ENCODE data around the gene USP8.
"Not testable (repeated sequence)": the region's sequence is repeated elsewhere in the genome, so short reads cannot be mapped to it uniquely, and the experiment has no call there.

USP8 gene

DNA sequence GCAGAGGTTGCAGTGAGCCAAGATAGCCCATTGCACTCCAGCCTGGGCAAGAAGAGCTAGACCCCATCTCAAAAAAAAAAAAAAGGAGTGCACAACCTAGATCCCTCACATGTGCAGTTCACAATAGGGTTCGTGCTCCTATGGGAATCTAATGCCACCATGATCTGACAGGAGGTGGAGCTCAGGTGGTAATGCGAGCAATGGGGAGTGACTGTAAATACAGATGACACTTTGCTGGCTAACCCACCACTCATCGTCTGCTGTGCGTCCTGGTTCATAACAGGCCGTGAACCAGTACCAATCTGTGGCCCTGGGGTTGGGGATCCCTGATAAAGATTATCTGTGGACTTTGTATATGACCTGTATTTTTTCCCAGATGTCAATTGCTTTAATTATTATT is 16.7 kb downstream of the USP8 start:
- no peak for DNase-seq (ENCODE audit: low read depth in 2 of 2)

DNA sequence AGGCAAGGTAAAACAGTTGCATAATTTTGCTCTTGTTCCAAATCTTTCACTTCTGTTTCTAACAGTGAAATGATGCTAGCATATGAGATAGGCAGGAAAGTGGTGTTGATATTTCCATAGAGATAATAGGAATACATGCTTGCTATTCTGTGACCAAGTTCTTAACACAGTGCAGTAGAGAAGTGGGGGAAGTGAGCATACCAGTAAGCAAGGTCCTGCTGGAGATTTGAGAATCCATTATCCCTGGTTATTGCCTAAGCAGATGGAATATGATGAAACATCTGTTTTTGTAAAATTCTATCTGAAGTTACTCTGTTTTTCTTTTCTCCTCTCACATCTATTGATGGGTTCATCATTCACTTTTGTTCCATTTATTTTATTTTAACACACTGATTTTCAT is 28.7 kb downstream of the USP8 start:
- DNase-seq (ENCODE audit: low read depth in 2 of 2): peak in 1 of 2 experiments; percentile 30

DNA sequence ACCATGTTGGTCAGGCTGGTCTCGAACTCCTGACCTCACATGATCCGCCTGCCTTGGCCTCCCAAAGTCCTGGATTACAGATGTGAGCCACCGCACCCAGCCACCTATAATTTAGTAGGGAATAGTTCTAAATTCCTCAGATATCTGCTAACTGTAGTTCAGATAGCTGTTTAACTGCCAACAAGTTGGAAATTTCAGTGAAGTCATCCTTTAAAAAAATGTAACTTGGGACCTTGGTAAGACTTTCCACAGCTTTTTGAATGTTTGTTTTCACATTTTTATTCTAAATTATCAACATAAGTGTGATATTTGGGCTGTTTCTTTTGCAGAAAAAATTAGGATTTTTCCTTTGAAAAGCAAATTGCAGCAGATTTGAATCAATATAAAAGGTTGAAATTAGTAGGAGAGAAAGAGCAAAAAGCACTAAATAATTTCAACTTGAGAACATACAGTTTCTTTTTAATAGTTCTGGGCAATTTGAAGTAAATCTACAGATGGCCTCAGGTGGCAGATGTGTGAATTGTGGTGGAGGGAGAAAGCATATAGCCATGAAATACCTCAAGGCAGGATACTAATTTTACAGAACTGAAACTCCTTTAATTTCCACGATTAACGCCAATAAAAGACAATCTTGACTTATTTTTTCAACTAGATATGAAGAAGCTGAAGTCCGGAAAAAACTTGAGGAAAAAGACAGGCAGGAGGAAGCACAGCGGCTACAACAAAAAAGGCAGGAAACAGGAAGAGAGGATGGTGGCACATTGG is 34.3 kb downstream of the USP8 start:
- no peak for DNase-seq (ENCODE audit: low read depth in 2 of 2)

DNA sequence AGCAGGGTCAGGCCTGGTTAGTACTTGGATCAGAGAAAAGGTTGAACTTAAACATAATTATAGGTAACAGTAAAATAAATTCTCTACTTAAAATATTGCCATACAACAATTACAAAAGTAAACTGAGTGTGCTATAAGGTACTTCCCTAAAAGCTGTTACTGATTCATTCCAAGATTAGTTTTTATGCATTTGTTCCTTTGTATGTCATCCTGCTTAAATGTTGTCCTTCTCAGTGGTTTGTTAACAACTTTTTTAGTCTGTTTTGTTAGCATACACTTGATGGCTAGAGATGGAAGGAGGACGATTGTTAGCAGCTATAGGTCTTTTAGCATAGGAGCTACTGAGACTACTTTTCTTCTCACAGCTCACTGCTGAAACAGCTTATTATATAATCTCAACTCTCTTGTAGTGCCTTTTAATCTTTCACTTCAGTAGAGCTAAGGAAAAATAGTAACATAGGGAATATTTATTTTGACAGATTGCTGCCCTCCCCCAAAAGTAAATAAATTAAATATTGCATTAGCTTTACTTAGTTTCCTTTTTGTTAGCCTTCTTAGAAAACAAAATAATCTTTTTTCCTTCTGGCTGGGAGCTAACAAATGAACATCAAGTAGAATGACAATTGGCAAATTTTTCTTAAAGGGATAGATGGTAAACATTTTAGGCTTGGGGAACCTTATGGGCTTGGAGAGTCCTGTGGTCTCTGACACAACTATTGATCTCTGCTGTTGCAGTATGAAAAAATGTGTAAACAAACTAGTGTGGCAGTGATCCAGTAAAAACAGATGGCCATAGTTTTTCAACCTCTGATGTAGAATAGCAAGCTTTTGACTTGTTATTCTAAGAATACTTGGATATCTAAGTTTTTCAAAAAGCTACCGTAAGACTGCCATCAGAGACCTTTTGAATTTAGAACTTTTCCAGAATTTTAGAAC is 39.5 kb downstream of the USP8 start:
- no peak for DNase-seq (ENCODE audit: low read depth in 2 of 2)

DNA sequence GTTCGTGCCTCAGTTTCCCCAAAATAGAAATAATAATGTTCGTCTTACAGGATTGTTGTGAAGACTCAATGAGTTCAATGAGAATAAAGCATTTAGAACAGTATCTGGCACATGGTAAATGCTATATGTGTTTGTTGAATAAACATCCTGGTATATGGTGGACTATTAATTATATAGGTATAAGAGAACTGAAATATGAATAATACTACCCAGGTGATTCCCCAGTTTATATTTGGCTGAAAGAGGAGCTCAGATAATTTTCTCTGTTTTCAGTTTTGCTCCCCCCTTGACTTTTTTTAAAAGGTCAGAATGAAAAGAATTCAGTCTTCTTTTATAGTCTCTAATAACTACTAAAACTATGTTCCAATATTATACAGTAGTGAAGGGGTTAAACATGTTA is 46.9 kb downstream of the USP8 start:
- no peak for DNase-seq (ENCODE audit: low read depth in 2 of 2)

DNA sequence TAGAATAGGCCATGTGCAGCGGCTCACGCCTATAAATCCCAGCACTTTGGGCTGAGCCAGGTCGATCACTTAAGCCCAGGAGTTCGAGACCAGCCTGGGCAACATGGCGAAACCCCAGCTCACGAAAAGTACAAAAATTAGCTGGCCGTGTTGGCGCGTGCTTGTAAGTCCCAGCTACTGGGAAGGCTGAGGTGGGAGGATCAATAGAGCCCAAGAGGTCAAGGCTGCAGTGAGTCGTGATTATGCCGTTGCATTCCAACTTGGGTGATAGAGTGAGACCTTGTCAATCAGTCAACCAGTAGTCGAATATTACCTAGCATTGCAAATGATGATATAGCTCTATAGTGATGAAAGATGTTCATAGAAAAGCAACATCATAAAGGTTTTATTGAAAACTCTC is 51.9 kb downstream of the USP8 start:
- no peak for DNase-seq (ENCODE audit: low read depth in 2 of 2)

DNA sequence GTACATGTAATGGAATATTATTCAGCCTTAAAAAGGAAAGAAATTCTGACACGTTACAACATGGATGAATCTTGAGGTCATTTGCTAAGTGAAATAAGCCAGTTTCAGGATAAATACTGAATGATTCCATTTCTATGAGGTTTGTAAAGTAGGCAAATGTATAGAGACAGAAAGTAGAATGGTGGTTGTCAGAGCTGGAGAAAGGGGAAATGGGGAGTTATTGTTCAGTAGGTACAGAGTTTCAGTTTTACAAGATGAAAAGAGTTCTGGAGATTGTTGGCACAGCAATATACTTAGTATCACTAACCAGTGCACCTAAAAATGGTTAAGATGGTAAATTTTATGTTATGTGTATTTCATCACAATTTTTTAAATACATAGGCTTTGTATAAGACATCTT is 60.6 kb downstream of the USP8 start:
- no peak for DNase-seq (ENCODE audit: low read depth in 2 of 2)

DNA sequence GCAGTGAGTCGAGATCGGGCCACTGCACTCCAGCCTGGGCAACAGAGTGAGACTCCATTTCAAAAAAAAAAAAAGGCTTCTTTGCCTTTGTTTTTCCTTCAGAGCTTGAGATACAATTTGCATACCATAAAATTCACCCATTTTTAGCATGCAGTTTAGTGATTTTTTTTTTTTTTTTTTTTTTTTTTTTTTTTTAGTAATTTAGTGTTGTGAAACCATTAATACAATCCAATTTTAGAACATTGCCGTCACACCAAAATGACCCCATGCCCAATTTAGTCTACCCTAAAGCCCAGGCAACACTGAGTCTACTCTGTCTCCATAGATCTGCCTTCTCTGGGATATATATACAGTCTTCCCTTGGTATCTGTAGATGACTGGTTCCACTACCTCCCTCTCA is 61.2 kb downstream of the USP8 start:
- DNase-seq (ENCODE audit: low read depth in 2 of 2): no peak

DNA sequence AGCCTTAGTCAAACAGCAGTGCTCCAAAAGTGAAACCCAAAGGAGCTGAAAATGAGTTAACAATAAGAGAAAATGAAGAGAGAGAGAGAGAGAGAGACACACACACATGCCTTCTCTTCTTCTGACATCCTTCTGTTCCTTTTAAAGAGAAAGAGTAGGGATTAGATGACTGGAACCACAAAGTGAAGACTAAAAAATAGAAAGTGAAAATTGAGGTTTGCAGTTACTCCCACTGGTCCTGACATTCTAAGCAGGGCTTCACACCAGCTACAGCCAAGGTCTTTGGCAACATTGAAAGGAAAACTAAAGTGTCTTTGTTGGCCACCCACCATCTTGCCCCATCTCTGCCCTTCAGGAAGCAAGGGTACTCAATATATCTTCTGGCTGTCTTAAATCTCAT is 63.1 kb downstream of the USP8 start:
- no peak for DNase-seq (ENCODE audit: low read depth in 2 of 2)

DNA sequence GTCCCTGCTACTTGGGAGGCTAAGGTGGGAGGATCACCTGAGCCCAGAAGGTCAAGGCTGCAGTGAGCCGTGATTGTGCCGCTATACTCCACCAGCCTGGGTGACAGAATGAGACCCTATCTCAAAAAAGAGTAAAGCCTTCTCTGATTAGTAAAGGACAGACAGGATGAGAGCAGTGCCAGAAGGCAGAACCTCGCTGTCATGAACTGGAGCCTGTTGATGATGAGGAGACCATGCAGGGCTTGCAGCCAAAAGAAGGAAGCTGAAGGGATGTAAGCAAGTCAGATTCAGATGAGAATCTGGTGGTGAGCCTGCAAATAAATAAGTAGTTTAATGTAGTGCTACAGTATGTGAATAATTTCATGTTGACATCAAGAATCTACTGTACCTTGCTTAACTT is 69.4 kb downstream of the USP8 start:
- DNase-seq (ENCODE audit: low read depth in 2 of 2): no peak

DNA sequence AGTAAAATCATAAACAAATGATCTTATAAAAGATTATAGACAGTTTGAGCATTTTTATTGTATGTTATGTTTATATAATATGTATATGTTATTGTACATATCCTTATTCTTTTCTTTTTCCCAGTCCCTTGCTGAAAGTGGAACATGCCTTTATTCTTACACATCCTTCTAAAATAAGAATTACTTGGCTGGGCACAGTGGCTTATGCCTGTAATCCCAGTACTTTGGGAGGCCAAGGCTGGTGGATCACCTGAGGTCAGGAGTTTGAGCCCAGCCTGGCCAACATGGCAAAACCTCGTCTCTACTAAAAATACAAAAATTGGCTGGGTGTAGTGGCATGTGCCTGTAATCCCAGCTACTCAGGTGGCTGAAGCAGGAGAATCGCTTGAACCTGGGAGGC is 70.3 kb downstream of the USP8 start:
- not testable (repeated sequence) for DNase-seq (ENCODE audit: low read depth in 2 of 2)

DNA sequence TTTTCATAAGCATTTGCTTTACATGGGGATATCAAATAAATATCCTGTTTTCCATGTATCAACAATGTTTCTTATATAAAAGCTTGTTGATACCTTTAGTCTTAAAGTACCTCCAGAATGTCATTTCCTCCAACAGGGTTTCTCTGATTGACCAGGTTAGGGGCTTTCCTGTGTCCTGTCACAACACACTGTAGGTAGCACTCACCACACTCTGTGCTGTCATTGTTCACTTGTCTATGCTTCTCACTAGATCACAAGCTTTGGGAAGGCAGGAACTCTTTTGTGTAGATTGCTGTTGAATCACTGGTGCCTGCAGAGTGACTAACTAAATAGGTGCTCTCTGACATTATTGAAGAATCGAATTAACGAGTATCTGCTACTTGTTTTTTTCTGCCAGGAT is 72.5 kb downstream of the USP8 start:
- no peak for DNase-seq (ENCODE audit: low read depth in 2 of 2)

DNA sequence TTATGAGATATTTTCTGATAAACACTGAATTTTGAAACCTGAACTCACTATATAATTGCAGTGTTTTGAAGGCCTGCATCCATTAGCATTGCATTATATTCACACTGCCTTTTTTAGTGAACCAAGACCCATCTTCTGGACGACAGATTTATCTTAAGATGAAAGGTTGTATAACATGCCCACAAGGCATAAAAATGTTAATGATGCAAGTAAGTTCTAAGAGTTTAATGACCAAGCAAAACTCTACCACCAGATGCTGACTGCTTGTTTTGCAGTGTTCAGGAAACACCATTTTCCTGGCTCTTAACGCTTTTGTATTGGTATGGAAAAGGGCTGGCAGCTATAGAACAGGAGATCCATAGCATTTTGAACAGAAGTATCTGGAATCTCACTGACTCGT is 76.1 kb downstream of the USP8 start:
- DNase-seq (ENCODE audit: low read depth in 2 of 2): no peak

DNA sequence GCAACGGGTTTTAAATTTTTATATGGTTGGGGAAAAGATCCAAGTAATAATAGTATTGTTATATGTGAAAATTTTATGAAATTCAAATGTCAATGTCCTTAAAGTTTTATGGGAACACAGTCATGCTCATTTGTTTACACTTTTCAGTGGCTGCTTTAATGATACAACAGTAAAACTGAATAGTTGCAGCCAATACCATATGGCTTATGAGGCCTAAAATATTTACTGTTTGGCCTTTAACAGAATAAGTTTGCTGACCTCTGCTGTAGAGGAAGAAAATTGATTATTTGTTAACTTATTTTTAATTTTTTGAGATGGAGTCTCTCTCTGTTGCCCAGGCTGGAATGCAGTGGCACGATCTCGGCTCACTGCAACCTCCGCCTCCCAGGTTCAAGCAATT is 77.6 kb downstream of the USP8 start:
- DNase-seq (ENCODE audit: low read depth in 2 of 2): no peak

DNA sequence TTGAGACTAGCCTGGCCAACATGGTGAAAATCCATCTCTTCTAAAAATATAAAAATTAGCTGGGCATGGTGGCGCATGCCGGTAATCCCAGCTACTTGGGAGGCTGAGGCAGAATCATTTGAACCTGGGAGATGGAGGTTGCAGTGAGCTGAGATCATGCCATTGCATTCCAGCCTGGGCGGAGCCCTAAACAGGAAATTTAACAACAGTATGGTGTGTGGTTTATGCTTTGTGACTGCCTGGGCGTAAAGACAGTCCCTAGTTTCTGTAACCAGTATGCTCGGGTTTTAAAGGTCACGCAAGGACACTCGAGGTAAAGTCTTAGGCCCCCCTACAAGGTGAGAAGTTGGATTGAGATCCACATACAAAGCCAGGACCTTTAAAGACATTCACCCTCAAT is 78.9 kb downstream of the USP8 start:
- DNase-seq (ENCODE audit: low read depth in 2 of 2): no peak

DNA sequence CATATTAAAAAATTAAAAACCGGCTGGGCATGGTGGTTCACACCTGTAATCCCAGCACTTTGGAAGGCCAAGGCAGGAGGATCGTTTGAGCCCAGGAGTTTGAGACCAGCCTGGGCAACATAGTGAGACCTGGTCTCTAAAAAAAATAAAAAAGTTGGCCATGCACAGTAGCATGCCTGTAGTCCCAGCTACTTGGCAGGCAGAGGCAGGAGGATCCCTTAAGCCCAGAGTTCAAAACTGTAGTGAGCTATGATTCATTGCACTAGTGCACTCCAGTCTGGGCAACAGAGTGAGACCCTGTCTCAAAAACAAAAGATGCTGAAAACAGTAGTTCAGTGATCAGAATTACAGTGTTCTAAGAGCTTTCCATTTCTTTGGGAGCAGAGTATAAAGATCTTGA is 81.5 kb downstream of the USP8 start:
- not testable (repeated sequence) for DNase-seq (ENCODE audit: low read depth in 2 of 2)

DNA sequence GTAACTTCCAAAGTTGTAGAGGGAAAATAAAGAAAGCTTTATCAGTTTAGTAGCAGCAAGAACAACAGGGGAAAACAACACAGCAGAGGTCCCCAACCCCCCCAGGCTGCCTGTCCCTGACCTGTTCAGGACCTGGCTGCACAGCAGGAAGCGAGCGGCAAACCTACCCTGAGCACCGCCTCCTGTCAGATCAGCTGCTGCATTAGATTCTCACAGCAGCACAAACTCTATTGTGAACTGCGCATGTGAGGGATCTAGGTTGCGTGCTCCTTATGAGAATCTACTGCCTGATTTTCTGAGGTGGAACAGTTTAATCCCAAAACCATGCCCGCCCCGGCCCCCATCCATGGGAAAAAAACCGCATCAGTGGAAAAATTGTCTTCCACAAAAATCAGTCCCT is 81.9 kb downstream of the USP8 start:
- DNase-seq (ENCODE audit: low read depth in 2 of 2): no peak

DNA sequence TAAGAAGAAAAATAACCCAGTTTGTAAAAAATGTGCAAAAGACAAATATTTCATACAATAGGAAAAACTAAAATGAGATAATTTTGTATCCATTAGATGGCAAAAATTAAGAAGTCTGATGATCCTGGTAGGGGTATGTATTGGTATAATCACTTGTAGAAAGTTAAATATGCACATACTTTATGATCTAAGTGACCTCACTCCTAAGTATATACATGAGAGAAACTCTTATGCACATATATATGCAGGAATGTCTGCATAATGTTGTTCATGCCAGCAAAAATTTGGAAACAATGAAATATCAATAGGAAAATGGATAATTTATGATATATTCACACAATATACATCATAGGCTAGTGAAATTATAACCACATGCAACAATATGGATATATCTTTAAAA is 88.8 kb downstream of the USP8 start:
- DNase-seq (ENCODE audit: low read depth in 2 of 2): no peak

DNA sequence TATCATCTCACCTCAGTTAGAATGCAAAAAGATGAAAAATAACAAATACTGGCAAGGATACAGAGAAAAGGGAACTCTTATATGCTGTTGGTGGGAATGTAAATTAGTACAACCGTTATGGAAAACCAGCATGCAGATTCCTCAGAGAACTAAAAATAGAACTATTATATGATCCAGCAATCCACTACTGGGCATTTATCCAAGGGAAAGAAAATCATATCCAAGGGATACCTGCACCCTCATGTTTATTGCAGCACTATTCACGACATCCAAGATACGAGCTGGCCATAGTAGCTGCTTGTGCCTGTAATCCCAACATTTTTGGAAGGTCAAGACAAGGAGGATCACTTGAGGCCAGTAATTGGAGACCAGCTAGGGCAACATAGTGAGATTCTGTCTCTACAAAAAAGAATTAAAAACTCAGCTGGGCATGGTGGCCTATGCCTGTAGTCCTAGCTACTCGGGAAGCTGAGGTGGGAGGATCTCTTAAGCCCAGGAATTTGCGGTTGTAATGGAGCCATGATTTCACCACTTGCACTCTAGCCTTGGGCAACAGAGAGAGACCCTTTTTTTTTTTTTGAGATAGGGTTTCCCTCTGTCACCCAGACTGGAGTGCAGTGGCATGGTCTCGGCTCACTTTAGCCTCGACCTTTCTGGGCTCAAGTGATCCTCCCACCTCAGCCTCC is 95.7 kb downstream of the USP8 start:
- no peak for DNase-seq (ENCODE audit: low read depth in 2 of 2)

DNA sequence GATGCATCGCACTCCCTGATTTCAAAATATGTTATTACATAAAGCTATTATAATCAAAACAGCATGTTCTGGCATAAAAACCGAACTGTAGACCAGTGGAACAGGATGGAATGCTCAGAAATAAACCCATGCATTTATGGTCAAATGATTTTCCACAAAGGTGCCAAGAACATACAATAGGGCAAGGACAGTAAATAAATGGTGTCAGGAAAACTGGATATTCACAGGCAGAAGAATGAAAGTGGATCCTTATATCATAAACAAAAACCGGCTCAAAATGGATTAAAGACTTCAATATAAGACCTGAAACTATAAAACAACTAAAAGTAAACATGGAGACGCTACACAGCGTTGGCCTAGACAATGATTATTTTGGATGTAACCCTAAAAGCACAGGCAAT is 99.6 kb downstream of the USP8 start:
- DNase-seq (ENCODE audit: low read depth in 2 of 2): no peak

DNA sequence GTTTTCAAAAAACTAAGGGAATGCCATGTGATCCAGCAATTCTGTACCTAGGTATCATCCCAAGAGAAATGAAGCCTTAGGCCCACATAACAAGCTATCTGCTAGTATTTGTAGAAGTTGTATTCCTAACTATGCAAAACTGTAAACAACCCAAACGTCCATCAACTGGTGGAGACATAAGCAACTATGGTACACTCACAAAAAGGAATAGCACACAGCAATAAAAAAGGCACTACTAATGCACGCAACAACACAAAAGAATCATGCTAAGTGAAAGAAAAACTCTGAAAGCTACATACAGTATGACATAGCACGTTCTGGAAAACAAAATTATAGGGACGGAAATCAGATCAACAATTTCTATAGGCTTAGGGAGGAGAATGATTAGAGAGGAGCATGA is 107.0 kb downstream of the USP8 start:
- DNase-seq (ENCODE audit: low read depth in 2 of 2): no peak

DNA sequence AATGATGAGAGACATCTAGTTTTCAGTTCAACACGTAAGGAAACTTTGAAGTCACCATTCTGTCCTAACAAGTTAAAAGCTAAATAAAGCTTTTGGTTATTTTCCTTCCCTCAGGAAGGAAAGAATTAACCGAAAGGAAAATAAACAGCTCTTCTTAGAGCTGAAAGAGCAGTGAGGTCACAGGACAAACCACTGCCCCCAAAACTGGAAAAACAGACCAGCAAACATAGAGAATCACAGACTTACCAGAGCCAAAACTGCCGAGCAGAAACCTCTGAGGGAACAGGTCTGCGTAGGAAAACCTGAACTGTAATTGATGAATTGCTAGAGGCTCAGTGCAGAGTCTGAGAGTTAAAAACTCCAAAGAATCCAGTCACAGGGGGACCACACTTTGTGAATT is 107.6 kb downstream of the USP8 start:
- DNase-seq (ENCODE audit: low read depth in 2 of 2): no peak

DNA sequence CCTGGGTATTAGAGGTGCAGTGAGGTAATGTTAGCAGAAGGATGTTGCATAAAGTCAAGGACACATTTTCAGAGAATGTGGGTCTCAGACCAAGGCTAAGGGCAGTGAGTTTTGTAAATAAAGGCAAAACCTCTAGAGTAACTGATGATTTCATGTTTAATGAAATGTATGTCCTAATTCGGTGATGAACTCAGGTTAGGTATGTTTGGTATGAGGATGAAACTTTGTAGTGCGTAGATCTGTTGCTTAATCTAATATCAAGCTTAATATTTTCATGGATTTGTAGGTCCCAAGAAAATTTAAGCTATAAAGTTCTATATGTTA is 118.6 kb downstream of the USP8 start:
- DNase-seq (ENCODE audit: low read depth in 2 of 2): no peak

All from fibroblast of skin of left biceps (primary cell).